CD8-positive, alpha-beta memory T cell (primary cell): ENCODE measurements around the gene TRMT112. TPM values are rescaled to one million over a fixed set of nuclear protein-coding genes. Genes with fewer than 3 reads are reported as not detected.
A peak's percentile ranks its signal among the peaks of the same experiment; 100 is the strongest.

Experiments
- CTCF ChIA-PET: fragments of 350-600 bp; sonication (Branson Sonifier 250); formaldehyde crosslinking; loops from one replicate; lab custom pipeline; 2021; ENCODE audit warnings: antibody characterized with exemption; lab: Charles Lee
- POLR2A ChIA-PET: fragments of 350-600 bp; sonication (Branson Sonifier 250); formaldehyde crosslinking; loops from one replicate; lab custom pipeline; 2021; ENCODE audit warnings: antibody characterized with exemption; lab: Charles Lee
- DNase-seq, 5 donors: peaks; one replicate each; pipeline versions ENCODE4 v3.0.0 to v3.0.0-alpha.2; 2020 to 2022; ENCODE audit warnings: mixed read lengths in 1 of 5
- H3K27ac ChIP-seq: one replicate; pipeline ENCODE4 v1.7.0; 2013; ENCODE audit warnings: low read depth, mild to moderate bottlenecking, low read length, moderate library complexity
- H3K27me3 ChIP-seq: 2 replicates; pipeline ENCODE4 v1.7.0; 2013; ENCODE audit warnings: low read length, mild to moderate bottlenecking; ENCODE audit not compliant: insufficient read depth, poor library complexity, severe bottlenecking
- H3K36me3 ChIP-seq: 2 replicates; pipeline ENCODE4 v1.7.0; 2013; ENCODE audit warnings: mild to moderate bottlenecking, low read length, moderate library complexity; ENCODE audit not compliant: insufficient read depth
- H3K4me1 ChIP-seq: 2 replicates; pipeline ENCODE4 v1.7.0; 2013; ENCODE audit warnings: mild to moderate bottlenecking, low read length, moderate library complexity; ENCODE audit not compliant: insufficient read depth
- H3K4me3 ChIP-seq: 2 replicates; pipeline ENCODE4 v1.7.0; 2013; ENCODE audit warnings: mild to moderate bottlenecking, low read length
- H3K9me3 ChIP-seq: 2 replicates; pipeline ENCODE4 v1.7.0; 2013; ENCODE audit warnings: mild to moderate bottlenecking, low read length
- H3K27ac Mint-ChIP-seq, 8 donors: one replicate each; pipeline ENCODE4 v1.8.0; 2020 to 2021; ENCODE audit warnings: mixed read lengths in 8 of 8, mild to moderate bottlenecking in 6 of 8, inconsistent platforms in 3 of 8, moderate library complexity in 3 of 8
- H3K27me3 Mint-ChIP-seq, 2 donors: one replicate each; pipeline ENCODE4 v1.8.0; 2020 to 2021; ENCODE audit warnings: mixed read lengths in 2 of 2, mild to moderate bottlenecking in 1 of 2, moderate library complexity in 1 of 2
- H3K36me3 Mint-ChIP-seq, 3 donors: one replicate each; pipeline ENCODE4 v1.8.0; 2020 to 2021; ENCODE audit warnings: mixed read lengths in 3 of 3, inconsistent platforms in 1 of 3, mild to moderate bottlenecking in 1 of 3
- H3K4me1 Mint-ChIP-seq, 3 donors: one replicate each; pipeline ENCODE4 v1.8.0; 2020 to 2021; ENCODE audit warnings: mixed read lengths in 3 of 3, inconsistent platforms in 1 of 3, mild to moderate bottlenecking in 1 of 3
- H3K4me3 Mint-ChIP-seq, 7 donors: one replicate each; pipeline ENCODE4 v1.8.0; 2020 to 2021; ENCODE audit warnings: mixed read lengths in 7 of 7, mild to moderate bottlenecking in 6 of 7, moderate library complexity in 4 of 7, inconsistent platforms in 2 of 7
- H3K9me3 Mint-ChIP-seq, 5 donors: one replicate each; pipeline ENCODE4 v1.8.0; 2020 to 2022; ENCODE audit warnings: mixed read lengths in 5 of 5, mild to moderate bottlenecking in 3 of 5, moderate library complexity in 2 of 5, inconsistent platforms in 1 of 5
- polyA plus RNA-seq: library from polyadenylated mRNA; unstranded; fragments of 300-500 nt; fragmentation: Illumina TruSeq; gene quantifications from one replicate; pipeline ENCODE4 v1.2.3, GENCODE V29; 2021
- total RNA-seq, 2 experiments: library from RNA; stranded (reverse); gene quantifications; one replicate each; pipeline ENCODE4 v1.2.3, GENCODE V29; 2021

TRMT112 gene
- total and polyA plus RNA-seq, 3 experiments from 2014 or later = 327 to 467 (median 332) TPM

- CTCF ChIA-PET = interaction anchor here (0.9 to 6.7 kb wide), 7 partner anchors 10 to 137 kb away, joined by 3 to 42 read pairs (median 10); partner anchors contain the start of genes PRDX5 and TRMT112
- Histone ChIP-seq H3K27me3 (no peaks in the 10 kb centered on the region), H3K4me3 (peak overlapping the region; percentile 15), H3K27ac (peak overlapping the region; percentile 54), H3K9me3 (no peaks in the 10 kb centered on the region), H3K36me3 (peaks cover 7% of the 10 kb centered on the region), H3K4me1 (peaks cover 32% of the 10 kb centered on the region)
- peaks cover 0 to 2% of the 10 kb centered on the region in 2 donors for H3K27me3 Mint-ChIP-seq
- H3K4me1 Mint-ChIP-seq = peaks cover 34 to 59% (median 37%) of the 10 kb centered on the region in 3 donors
- peak; percentile 81 to 87 (median 85) for DNase-seq
- peak overlapping the region in 5 of 8 donors; percentile 23 to 79 (median 74) for H3K27ac Mint-ChIP-seq
- peaks cover 0 to 48% (median 7%) of the 10 kb centered on the region in 3 donors for H3K36me3 Mint-ChIP-seq
- POLR2A ChIA-PET = interaction anchor here (0.7 to 2.1 kb wide), 3 partner anchors 11 to 24 kb away, joined by 3 to 16 read pairs (median 5); partner anchors contain the start of genes PRDX5, RPS6KA4 and TRMT112
- peak overlapping the region in 6 of 7 donors; percentile 27 to 87 (median 58) for H3K4me3 Mint-ChIP-seq
- H3K9me3 Mint-ChIP-seq = no peaks in the 10 kb centered on the region
Observed at GRCh38 chr11:64341851-64342791, 24.8 kb upstream of the TRMT112 start.

GRCh38 chr11:64341429-64341828 lies 24.1 kb upstream of the TRMT112 start:
- H3K27me3 Mint-ChIP-seq = peaks cover 0 to 2% of the 10 kb centered on the region in 2 donors
- H3K36me3 ChIP-seq = peaks cover 7% of the 10 kb centered on the region
- no peaks in the 10 kb centered on the region for H3K27me3 ChIP-seq
- H3K9me3 Mint-ChIP-seq = no peaks in the 10 kb centered on the region
- peaks cover 34 to 59% (median 37%) of the 10 kb centered on the region in 3 donors for H3K4me1 Mint-ChIP-seq
- H3K27ac ChIP-seq = no peak overlapping the region
- ChIA-PET CTCF (interaction anchor here (0.6 to 6.7 kb wide), 7 partner anchors 9 to 137 kb away, joined by 3 to 42 read pairs (median 10); partner anchors contain the start of genes PRDX5 and TRMT112), POLR2A (interaction anchor here (2.1 kb wide), 1 partner anchor 24 kb away, joined by 16 read pairs; the partner anchor contains the start of genes PRDX5 and TRMT112)
- peak overlapping the region in 6 of 7 donors; percentile 38 to 95 (median 86) for H3K4me3 Mint-ChIP-seq
- DNase-seq = no peak
- no peaks in the 10 kb centered on the region for H3K9me3 ChIP-seq
- peak overlapping the region in 6 of 8 donors; percentile 73 to 99 (median 90) for H3K27ac Mint-ChIP-seq
- H3K4me3 ChIP-seq = no peak overlapping the region
- H3K36me3 Mint-ChIP-seq = peaks cover 0 to 47% (median 7%) of the 10 kb centered on the region in 3 donors
- H3K4me1 ChIP-seq = peaks cover 32% of the 10 kb centered on the region

GRCh38 chr11:64340671-64341335 lies 23.4 kb upstream of the TRMT112 start:
- CTCF ChIA-PET = interaction anchor here (0.6 to 6.7 kb wide), 7 partner anchors 9 to 136 kb away, joined by 3 to 42 read pairs (median 10); partner anchors contain the start of genes PRDX5 and TRMT112
- DNase-seq = peak; percentile 67 to 85 (median 76)
- Histone ChIP-seq H3K4me1 (peaks cover 32% of the 10 kb centered on the region), H3K9me3 (no peaks in the 10 kb centered on the region), H3K27me3 (no peaks in the 10 kb centered on the region), H3K27ac (peak overlapping the region; percentile 67), H3K36me3 (peaks cover 7% of the 10 kb centered on the region), H3K4me3 (peak overlapping the region; percentile 46)
- H3K27ac Mint-ChIP-seq = peak overlapping the region; percentile 92 to 99 (median 96)
- peak overlapping the region; percentile 80 to 95 (median 88) for H3K4me3 Mint-ChIP-seq
- peaks cover 0 to 2% of the 10 kb centered on the region in 2 donors for H3K27me3 Mint-ChIP-seq
- peaks cover 34 to 62% (median 37%) of the 10 kb centered on the region in 3 donors for H3K4me1 Mint-ChIP-seq
- peaks cover 0 to 45% (median 7%) of the 10 kb centered on the region in 3 donors for H3K36me3 Mint-ChIP-seq
- POLR2A ChIA-PET = interaction anchor here (2.1 to 2.6 kb wide), 2 partner anchors 23 kb away, joined by 16 to 28 read pairs; partner anchors contain the start of genes PRDX5 and TRMT112
- no peaks in the 10 kb centered on the region for H3K9me3 Mint-ChIP-seq

GRCh38 chr11:64339754-64340408 lies 22.5 kb upstream of the TRMT112 start, which contains the start of gene CCDC88B:
Gene CCDC88B (plus strand): TSS chr11:64340204. CDS start chr11:64340267, 63 bp downstream.
- H3K27me3 ChIP-seq = no peaks in the 10 kb centered on the region
- CTCF ChIA-PET = interaction anchor here (0.9 to 6.7 kb wide), 6 partner anchors 8 to 135 kb away, joined by 3 to 42 read pairs (median 4); partner anchors contain the start of genes PRDX5 and TRMT112
- H3K27ac ChIP-seq = peak within 1 kb of the TSS; percentile 67
- H3K36me3 ChIP-seq = peaks cover 7% of the 10 kb centered on the region
- POLR2A ChIA-PET = interaction anchor here (1.0 to 2.6 kb wide), 2 partner anchors 22 to 132 kb away, joined by 3 to 28 read pairs; partner anchors contain the start of genes PRDX5 and TRMT112
- Mint-ChIP-seq H3K9me3 (no peaks in the 10 kb centered on the region), H3K27ac (peak within 1 kb of the TSS; percentile 92 to 99 (median 96)), H3K27me3 (peaks cover 0 to 2% of the 10 kb centered on the region in 2 donors), H3K36me3 (peaks cover 0 to 38% (median 5%) of the 10 kb centered on the region in 3 donors), H3K4me3 (peak within 1 kb of the TSS; percentile 80 to 95 (median 88)), H3K4me1 (peaks cover 30 to 57% (median 33%) of the 10 kb centered on the region in 3 donors)
- H3K9me3 ChIP-seq = no peaks in the 10 kb centered on the region
- peaks cover 32% of the 10 kb centered on the region for H3K4me1 ChIP-seq
- peak; percentile 83 to 95 (median 90) for DNase-seq
- H3K4me3 ChIP-seq = peak within 1 kb of the TSS; percentile 46

- CTCF ChIA-PET = interaction anchor here (1.1 to 6.7 kb wide), 4 partner anchors 8 to 133 kb away, joined by 3 to 42 read pairs (median 4); partner anchors contain the start of genes PRDX5 and TRMT112
- POLR2A ChIA-PET = interaction anchor here (1.0 to 2.6 kb wide), 2 partner anchors 21 to 131 kb away, joined by 3 to 28 read pairs; partner anchors contain the start of genes PRDX5 and TRMT112
- peaks cover 32% of the 10 kb centered on the region for H3K4me1 ChIP-seq
Observed at GRCh38 chr11:64339286-64339685, 21.9 kb upstream of the TRMT112 start.

GRCh38 chr11:64338716-64339115 lies 21.4 kb upstream of the TRMT112 start:
- CTCF ChIA-PET = interaction anchor here (6.7 kb wide), 1 partner anchor 21 kb away, joined by 42 read pairs; the partner anchor contains the start of genes PRDX5 and TRMT112
- Mint-ChIP-seq H3K36me3 (peaks cover 0 to 33% (median 5%) of the 10 kb centered on the region in 3 donors), H3K9me3 (no peaks in the 10 kb centered on the region), H3K4me1 (peaks cover 30 to 57% (median 33%) of the 10 kb centered on the region in 3 donors), H3K27me3 (peaks cover 0 to 2% of the 10 kb centered on the region in 2 donors), H3K27ac (peak overlapping the region; percentile 92 to 99 (median 96)), H3K4me3 (peak overlapping the region in 6 of 7 donors; percentile 59 to 91 (median 87))
- POLR2A ChIA-PET = interaction anchor here (0.7 to 2.6 kb wide), 2 partner anchors 21 to 570 kb away, joined by 15 to 28 read pairs; partner anchors contain the start of genes PRDX5, TRMT112 and ZFTA
- Histone ChIP-seq H3K4me3 (no peak overlapping the region), H3K9me3 (no peaks in the 10 kb centered on the region), H3K4me1 (peaks cover 32% of the 10 kb centered on the region), H3K36me3 (peaks cover 7% of the 10 kb centered on the region), H3K27me3 (no peaks in the 10 kb centered on the region), H3K27ac (no peak overlapping the region)
- DNase-seq = no peak

More at GRCh38 chr11:64339286-64339685, 21.9 kb upstream of the TRMT112 start:
- H3K27me3 Mint-ChIP-seq = peaks cover 0 to 2% of the 10 kb centered on the region in 2 donors
- H3K27me3 ChIP-seq = no peaks in the 10 kb centered on the region
- peak overlapping the region; percentile 46 for H3K4me3 ChIP-seq
- H3K9me3 Mint-ChIP-seq = no peaks in the 10 kb centered on the region
- H3K4me1 Mint-ChIP-seq = peaks cover 30 to 57% (median 33%) of the 10 kb centered on the region in 3 donors
- H3K27ac ChIP-seq = peak overlapping the region; percentile 67
- H3K27ac Mint-ChIP-seq = peak overlapping the region; percentile 92 to 99 (median 96)
- peaks cover 0 to 36% (median 5%) of the 10 kb centered on the region in 3 donors for H3K36me3 Mint-ChIP-seq
- H3K36me3 ChIP-seq = peaks cover 7% of the 10 kb centered on the region
- DNase-seq = no peak
- H3K9me3 ChIP-seq = no peaks in the 10 kb centered on the region
- peak overlapping the region; percentile 80 to 95 (median 88) for H3K4me3 Mint-ChIP-seq
